SH-SY5Y (cell line): ENCODE results near the gene KCNRG.

Experiments
- GATA2 ChIP-seq: IDR thresholded peaks from 2 replicates; pipeline ENCODE4 v1.6.1; 2011; ENCODE audit warnings: mild to moderate bottlenecking, low read depth, low read length
- GATA3 ChIP-seq: IDR thresholded peaks from 2 replicates; pipeline ENCODE4 v1.6.1; 2011; ENCODE audit warnings: low read depth, mild to moderate bottlenecking, low read length, moderate library complexity

GRCh38 chr13:50026788-50027473 is 11.7 kb downstream of the KCNRG start:
- TF ChIP-seq GATA2 = no peak
- no peak for TF ChIP-seq GATA3
